ENCODE data around the gene FXYD4.
"Not testable (repeated sequence)": the region's sequence is repeated elsewhere in the genome, so short reads cannot be mapped to it uniquely, and the experiment has no call there.

Gene FXYD4

GRCh38 chr10:43419997-43420368 lies 48.5 kb downstream of the FXYD4 start:
- TF ChIP-seq CTCF (IDR thresholded peaks at IDR 0.05; ENCODE audit: low read depth, low read length, missing control alignments) = no peak
- DNase-seq (ENCODE audit: low read depth) = no peak
- in situ Hi-C loops (cut with HindIII; ENCODE audit: low sequenced_read_pairs) = no loop called here
- H3K4me3 ChIP-seq (ENCODE audit: low read depth, low read length) = peak overlapping the region; percentile 46

DNA sequence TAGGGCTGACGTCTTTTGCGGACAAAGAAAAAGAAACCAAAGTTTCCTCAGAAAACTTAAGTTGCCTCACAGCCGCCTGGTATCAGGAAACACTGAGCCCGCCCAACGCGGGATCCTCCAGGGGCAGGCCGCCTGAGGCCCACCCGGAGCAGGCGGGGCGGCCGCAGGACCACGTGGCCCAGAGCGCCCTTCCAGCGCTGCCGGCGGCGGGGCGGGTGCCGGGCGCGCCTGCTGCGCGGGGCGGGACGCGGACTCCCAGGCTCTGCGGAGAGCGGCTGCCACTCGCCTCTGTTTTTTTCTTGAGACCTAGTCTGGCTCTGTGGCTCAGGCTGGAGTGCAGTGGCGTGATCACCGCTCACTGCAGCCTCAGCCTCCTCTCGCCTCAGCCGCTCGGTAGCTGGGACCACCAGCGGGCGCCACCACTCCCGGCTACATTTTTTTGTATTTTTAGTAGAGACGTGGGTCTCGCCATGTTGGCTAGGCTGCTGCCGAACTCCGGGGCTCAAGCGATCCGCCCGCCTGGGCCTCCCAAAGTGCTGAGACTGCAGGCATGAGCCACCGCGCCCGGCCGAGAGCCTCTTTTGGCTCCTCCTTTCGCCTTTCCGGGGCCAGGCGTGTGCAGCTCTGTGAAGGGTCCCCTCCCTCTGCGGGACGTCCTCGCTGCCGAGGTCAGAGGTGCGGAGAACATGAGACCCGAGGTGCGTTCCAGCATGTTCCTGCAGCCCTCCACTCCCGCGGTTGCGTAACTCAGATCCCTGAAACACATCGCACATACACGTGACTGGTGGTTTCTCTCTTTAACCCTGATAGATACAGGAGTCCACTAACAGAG lies 49.1 kb downstream of the FXYD4 start:
- DNase-seq (ENCODE audit: low read depth) = no peak
- TF ChIP-seq CTCF (IDR thresholded peaks at IDR 0.05; ENCODE audit: low read depth, low read length, missing control alignments) = peak; percentile 39
- in situ Hi-C loops (cut with HindIII; ENCODE audit: low sequenced_read_pairs) = no loop called here
- H3K4me3 ChIP-seq (ENCODE audit: low read depth, low read length) = peak overlapping the region; percentile 46

DNA sequence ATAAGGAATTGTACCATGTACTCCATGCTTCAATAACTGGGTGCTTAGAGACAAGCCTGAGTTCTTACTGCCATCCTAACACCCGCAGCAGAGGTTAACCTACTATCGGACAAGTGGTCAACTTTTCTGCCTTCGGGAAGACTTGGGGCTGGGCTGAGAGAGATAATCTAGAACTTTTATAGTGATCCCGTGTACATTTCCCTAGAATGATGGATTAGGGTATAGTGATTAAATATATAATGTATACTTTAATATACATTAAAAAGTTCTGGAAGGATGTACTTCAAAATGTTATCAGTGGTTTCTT lies 49.7 kb downstream of the FXYD4 start:
- no peak for TF ChIP-seq CTCF (IDR thresholded peaks at IDR 0.05; ENCODE audit: low read depth, low read length, missing control alignments)
- no peak for DNase-seq (ENCODE audit: low read depth)
- in situ Hi-C loops (cut with HindIII; ENCODE audit: low sequenced_read_pairs) = no loop called here
- peak overlapping the region; percentile 46 for H3K4me3 ChIP-seq (ENCODE audit: low read depth, low read length)

DNA sequence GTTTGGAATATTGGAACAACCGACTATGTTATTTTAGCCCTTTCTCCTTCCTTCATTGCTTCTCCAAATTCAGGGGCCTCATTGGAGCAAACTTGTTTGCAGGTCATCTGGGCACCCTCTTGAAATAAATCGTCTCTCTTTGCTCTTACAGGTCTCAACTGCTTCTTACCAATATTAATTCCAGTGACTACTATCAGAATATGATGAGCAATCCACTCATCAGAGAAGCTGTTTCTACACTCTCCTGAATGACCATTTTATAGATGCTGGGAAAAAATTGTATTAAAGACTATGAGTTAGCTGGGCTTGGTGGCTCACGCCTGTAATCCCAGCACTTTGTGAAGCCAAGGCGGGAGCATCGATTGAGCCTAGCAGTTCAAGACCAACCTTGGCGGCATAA lies 50.1 kb downstream of the FXYD4 start:
- in situ Hi-C loops (cut with HindIII; ENCODE audit: low sequenced_read_pairs) = no loop called here
- DNase-seq (ENCODE audit: low read depth) = no peak
- no peak overlapping the region for H3K4me3 ChIP-seq (ENCODE audit: low read depth, low read length)
- TF ChIP-seq CTCF (IDR thresholded peaks at IDR 0.05; ENCODE audit: low read depth, low read length, missing control alignments) = no peak

DNA sequence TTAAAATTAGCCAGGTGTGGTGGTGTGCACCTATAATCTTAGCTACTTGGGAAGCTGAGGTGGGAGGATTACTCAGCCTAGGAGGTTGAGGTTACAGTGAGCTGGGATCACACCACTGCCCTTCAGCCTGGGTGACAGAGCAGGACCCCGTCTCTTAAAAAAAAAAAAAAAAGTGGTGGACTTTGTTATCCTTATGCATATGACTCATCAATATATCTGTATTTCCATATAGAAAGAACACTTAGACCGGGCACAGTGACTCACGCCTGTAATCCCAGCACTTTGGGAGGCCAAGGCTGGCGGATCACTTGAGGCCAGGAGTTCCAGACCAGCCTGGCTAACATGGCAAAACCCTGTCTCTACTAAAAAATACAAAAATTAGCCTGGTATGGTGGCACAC lies 50.5 kb downstream of the FXYD4 start:
- in situ Hi-C loops (cut with HindIII; ENCODE audit: low sequenced_read_pairs); DNase-seq (ENCODE audit: low read depth); H3K4me3 ChIP-seq (ENCODE audit: low read depth, low read length): not testable (repeated sequence)

- no peak for DNase-seq (ENCODE audit: low read depth)
- no peak overlapping the region for H3K4me3 ChIP-seq (ENCODE audit: low read depth, low read length)
- TF ChIP-seq CTCF (IDR thresholded peaks at IDR 0.05; ENCODE audit: low read depth, low read length, missing control alignments) = no peak
- in situ Hi-C loops (cut with HindIII; ENCODE audit: low sequenced_read_pairs) = no loop called here
Observed at GRCh38 chr10:43424416-43424815, 53.0 kb downstream of the FXYD4 start.

Data from astrocyte of the cerebellum (primary cell).